ENCODE results near the gene CBX6.

CBX6 gene

GRCh38 chr22:38844315-38845003 lies 27.6 kb downstream of the CBX6 start:
- H2BK12ac ChIP-seq (ENCODE audit: low read length): no peak overlapping the region
- H2BK15ac ChIP-seq (ENCODE audit: low read length): peak overlapping the region; percentile 46
- peak overlapping the region; percentile 90 for H2AK5ac ChIP-seq (ENCODE audit: low read depth, low read length)
- no peak overlapping the region for H3K23ac ChIP-seq (ENCODE audit: low read depth, low read length, poor library complexity)
- peak overlapping the region in 1 of 2 donors; percentile 63 for H3K4me3 ChIP-seq (ENCODE audit: low read length in 2 of 2)
- no peak overlapping the region for H4K8ac ChIP-seq (ENCODE audit: low read depth, low read length)
- H3K9ac ChIP-seq (ENCODE audit: low read depth, low read length, poor library complexity): peak overlapping the region; percentile 73
- no peak overlapping the region for H2BK120ac ChIP-seq (ENCODE audit: low read depth, low read length)
- no peak overlapping the region for H3K14ac ChIP-seq (ENCODE audit: low read length)
- no peak overlapping the region for H3K4ac ChIP-seq (ENCODE audit: low read length)
- no peaks in the 10 kb centered on the region for H3K9me3 ChIP-seq (replicated peaks in 1 of 2; ENCODE audit: control insufficient read depth in 2 of 2, insufficient read depth in 1 of 2, low read depth in 1 of 2, low read length in 2 of 2)
- H4K91ac ChIP-seq (ENCODE audit: low read depth, low read length, poor library complexity): no peak overlapping the region
- H3K18ac ChIP-seq (ENCODE audit: low read length): peak overlapping the region; percentile 94
- DNase-seq (ENCODE audit: low spot score): no peak
- peaks cover 4% of the 10 kb centered on the region for H3K79me1 ChIP-seq (ENCODE audit: low read depth, low read length)
- peak overlapping the region; percentile 90 for H3K4me2 ChIP-seq (ENCODE audit: insufficient read depth, low read length, poor library complexity, severe bottlenecking)
- H3K27me3 ChIP-seq (ENCODE audit: control insufficient read depth in 3 of 3, insufficient read depth in 3 of 3, low read depth in 1 of 3, low read length in 3 of 3): peaks cover 3 to 89% (median 36%) of the 10 kb centered on the region in 3 experiments
- no peaks in the 10 kb centered on the region for H3K4me1 ChIP-seq (ENCODE audit: control insufficient read depth in 2 of 2, insufficient read depth in 1 of 2, low read depth in 1 of 2, low read length in 2 of 2)
- no peak overlapping the region for H2BK5ac ChIP-seq (ENCODE audit: low read length)
- no peaks in the 10 kb centered on the region for H3K36me3 ChIP-seq (replicated peaks in 1 of 2; ENCODE audit: control insufficient read depth in 2 of 2, insufficient read depth in 2 of 2, low read length in 2 of 2)
- peak overlapping the region; percentile 61 for H2AFZ ChIP-seq (ENCODE audit: low read length)
- no CpG with 5 or more reads among the region's 22 CpGs for WGBS, 2 donors (ENCODE audit: extremely low coverage in 2 of 2, insufficient read length in 2 of 2, insufficient replicate concordance in 1 of 2)
- no peak overlapping the region for H3K27ac ChIP-seq (replicated peaks; ENCODE audit: low read length)

- peak within 1 kb of the TSS; percentile 98 for H3K18ac ChIP-seq (ENCODE audit: low read length)
- no peaks in the 10 kb centered on the region for H3K9me3 ChIP-seq (replicated peaks in 1 of 2; ENCODE audit: control insufficient read depth in 2 of 2, insufficient read depth in 1 of 2, low read depth in 1 of 2, low read length in 2 of 2)
- no peak within 1 kb of the TSS for H2BK5ac ChIP-seq (ENCODE audit: low read length)
- no peak within 1 kb of the TSS for H4K91ac ChIP-seq (ENCODE audit: low read depth, low read length, poor library complexity)
- peaks cover 4% of the 10 kb centered on the region for H3K79me1 ChIP-seq (ENCODE audit: low read depth, low read length)
- H2AK5ac ChIP-seq (ENCODE audit: low read depth, low read length): peak within 1 kb of the TSS; percentile 90
- peak within 1 kb of the TSS; percentile 50 for H3K14ac ChIP-seq (ENCODE audit: low read length)
- no peaks in the 10 kb centered on the region for H3K4me1 ChIP-seq (ENCODE audit: control insufficient read depth in 2 of 2, insufficient read depth in 1 of 2, low read depth in 1 of 2, low read length in 2 of 2)
- H4K8ac ChIP-seq (ENCODE audit: low read depth, low read length): no peak within 1 kb of the TSS
- no peak within 1 kb of the TSS for H3K4ac ChIP-seq (ENCODE audit: low read length)
- no peaks in the 10 kb centered on the region for H3K36me3 ChIP-seq (replicated peaks in 1 of 2; ENCODE audit: control insufficient read depth in 2 of 2, insufficient read depth in 2 of 2, low read length in 2 of 2)
- H2BK15ac ChIP-seq (ENCODE audit: low read length): peak within 1 kb of the TSS; percentile 60
- H3K27me3 ChIP-seq (ENCODE audit: control insufficient read depth in 3 of 3, insufficient read depth in 3 of 3, low read depth in 1 of 3, low read length in 3 of 3): peaks cover 3 to 87% (median 36%) of the 10 kb centered on the region in 3 experiments
- peak; percentile 54 for DNase-seq (ENCODE audit: low spot score)
- no CpG with 5 or more reads among the region's 105 CpGs for WGBS, 2 donors (ENCODE audit: extremely low coverage in 2 of 2, insufficient read length in 2 of 2, insufficient replicate concordance in 1 of 2)
- H3K27ac ChIP-seq (replicated peaks; ENCODE audit: low read length): peak within 1 kb of the TSS; percentile 10
- peak within 1 kb of the TSS; percentile 90 for H3K4me2 ChIP-seq (ENCODE audit: insufficient read depth, low read length, poor library complexity, severe bottlenecking)
- peak within 1 kb of the TSS; percentile 79 for H3K9ac ChIP-seq (ENCODE audit: low read depth, low read length, poor library complexity)
- no peak within 1 kb of the TSS for H2BK120ac ChIP-seq (ENCODE audit: low read depth, low read length)
- H3K4me3 ChIP-seq (ENCODE audit: low read length in 2 of 2): peak within 1 kb of the TSS; percentile 43 to 80
- peak within 1 kb of the TSS; percentile 92 for H2AFZ ChIP-seq (ENCODE audit: low read length)
- peak within 1 kb of the TSS; percentile 88 for H2BK12ac ChIP-seq (ENCODE audit: low read length)
- H3K23ac ChIP-seq (ENCODE audit: low read depth, low read length, poor library complexity): peak within 1 kb of the TSS; percentile 69
These were observed 28.2 kb downstream of the CBX6 start, which contains the start of gene NPTXR for GRCh38 chr22:38843657-38844314. Gene NPTXR (minus strand): TSS chr22:38844028.

GRCh38 chr22:38843201-38843656 lies 28.8 kb downstream of the CBX6 start:
- H3K23ac ChIP-seq (ENCODE audit: low read depth, low read length, poor library complexity): peak overlapping the region; percentile 69
- no peaks in the 10 kb centered on the region for H3K36me3 ChIP-seq (replicated peaks in 1 of 2; ENCODE audit: control insufficient read depth in 2 of 2, insufficient read depth in 2 of 2, low read length in 2 of 2)
- WGBS, 2 donors (ENCODE audit: extremely low coverage in 2 of 2, insufficient read length in 2 of 2, insufficient replicate concordance in 1 of 2): no CpG with 5 or more reads among the region's 68 CpGs
- H3K18ac ChIP-seq (ENCODE audit: low read length): peak overlapping the region; percentile 98
- peak overlapping the region; percentile 92 for H2AFZ ChIP-seq (ENCODE audit: low read length)
- no peak overlapping the region for H3K4ac ChIP-seq (ENCODE audit: low read length)
- H3K4me3 ChIP-seq (ENCODE audit: low read length in 2 of 2): peak overlapping the region; percentile 43 to 80
- peak overlapping the region; percentile 44 for H3K14ac ChIP-seq (ENCODE audit: low read length)
- H3K9me3 ChIP-seq (replicated peaks in 1 of 2; ENCODE audit: control insufficient read depth in 2 of 2, insufficient read depth in 1 of 2, low read depth in 1 of 2, low read length in 2 of 2): no peaks in the 10 kb centered on the region
- peak; percentile 56 for DNase-seq (ENCODE audit: low spot score)
- peaks cover 4% of the 10 kb centered on the region for H3K79me1 ChIP-seq (ENCODE audit: low read depth, low read length)
- H3K4me1 ChIP-seq (ENCODE audit: control insufficient read depth in 2 of 2, insufficient read depth in 1 of 2, low read depth in 1 of 2, low read length in 2 of 2): no peaks in the 10 kb centered on the region
- H2AK5ac ChIP-seq (ENCODE audit: low read depth, low read length): peak overlapping the region; percentile 60
- peaks cover 3 to 83% (median 36%) of the 10 kb centered on the region in 3 experiments for H3K27me3 ChIP-seq (ENCODE audit: control insufficient read depth in 3 of 3, insufficient read depth in 3 of 3, low read depth in 1 of 3, low read length in 3 of 3)
- H3K9ac ChIP-seq (ENCODE audit: low read depth, low read length, poor library complexity): peak overlapping the region; percentile 79
- no peak overlapping the region for H4K91ac ChIP-seq (ENCODE audit: low read depth, low read length, poor library complexity)
- H4K8ac ChIP-seq (ENCODE audit: low read depth, low read length): no peak overlapping the region
- no peak overlapping the region for H2BK120ac ChIP-seq (ENCODE audit: low read depth, low read length)
- H2BK15ac ChIP-seq (ENCODE audit: low read length): peak overlapping the region; percentile 60
- no peak overlapping the region for H3K27ac ChIP-seq (replicated peaks; ENCODE audit: low read length)
- peak overlapping the region; percentile 88 for H2BK12ac ChIP-seq (ENCODE audit: low read length)
- no peak overlapping the region for H2BK5ac ChIP-seq (ENCODE audit: low read length)
- H3K4me2 ChIP-seq (ENCODE audit: insufficient read depth, low read length, poor library complexity, severe bottlenecking): peak overlapping the region; percentile 90
